Fibroblast of skin of abdomen (primary cell): ENCODE measurements around the gene RBM17.
A peak's percentile ranks its signal among the peaks of the same experiment; 100 is the strongest.
"Not testable (repeated sequence)": the region's sequence is repeated elsewhere in the genome, so short reads cannot be mapped to it uniquely, and the experiment has no call there.

Experiments
- DNase-seq: peaks from one replicate; pipeline ENCODE4 v3.0.0-alpha.2; 2013

RBM17 gene

DNA sequence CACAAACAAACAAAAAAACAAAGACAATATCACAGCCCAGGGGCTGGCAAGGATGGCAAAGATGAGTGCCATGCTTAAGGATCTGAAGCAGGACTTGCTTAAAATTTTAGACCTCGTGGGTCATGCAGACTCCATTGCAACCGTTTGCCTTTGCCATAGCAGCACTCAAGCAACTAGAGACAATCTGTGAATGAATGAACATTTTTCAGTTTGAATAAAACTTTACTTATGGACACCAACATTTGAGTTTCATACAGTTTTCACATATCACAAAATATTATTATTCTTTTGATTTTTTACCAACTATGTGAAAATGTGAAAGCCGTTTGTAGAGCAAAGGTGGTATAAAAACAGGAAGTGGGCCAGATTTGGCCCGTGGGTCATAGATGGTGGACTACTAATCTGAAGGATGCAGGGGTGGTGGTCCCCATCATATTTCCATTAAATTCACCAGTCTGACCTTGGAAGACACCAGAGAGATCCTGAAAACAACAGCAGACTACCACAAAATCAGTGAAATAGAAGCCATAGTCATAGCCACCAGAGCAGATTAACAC is 8.3 kb upstream of the RBM17 start:
- DNase-seq, result no peak

DNA sequence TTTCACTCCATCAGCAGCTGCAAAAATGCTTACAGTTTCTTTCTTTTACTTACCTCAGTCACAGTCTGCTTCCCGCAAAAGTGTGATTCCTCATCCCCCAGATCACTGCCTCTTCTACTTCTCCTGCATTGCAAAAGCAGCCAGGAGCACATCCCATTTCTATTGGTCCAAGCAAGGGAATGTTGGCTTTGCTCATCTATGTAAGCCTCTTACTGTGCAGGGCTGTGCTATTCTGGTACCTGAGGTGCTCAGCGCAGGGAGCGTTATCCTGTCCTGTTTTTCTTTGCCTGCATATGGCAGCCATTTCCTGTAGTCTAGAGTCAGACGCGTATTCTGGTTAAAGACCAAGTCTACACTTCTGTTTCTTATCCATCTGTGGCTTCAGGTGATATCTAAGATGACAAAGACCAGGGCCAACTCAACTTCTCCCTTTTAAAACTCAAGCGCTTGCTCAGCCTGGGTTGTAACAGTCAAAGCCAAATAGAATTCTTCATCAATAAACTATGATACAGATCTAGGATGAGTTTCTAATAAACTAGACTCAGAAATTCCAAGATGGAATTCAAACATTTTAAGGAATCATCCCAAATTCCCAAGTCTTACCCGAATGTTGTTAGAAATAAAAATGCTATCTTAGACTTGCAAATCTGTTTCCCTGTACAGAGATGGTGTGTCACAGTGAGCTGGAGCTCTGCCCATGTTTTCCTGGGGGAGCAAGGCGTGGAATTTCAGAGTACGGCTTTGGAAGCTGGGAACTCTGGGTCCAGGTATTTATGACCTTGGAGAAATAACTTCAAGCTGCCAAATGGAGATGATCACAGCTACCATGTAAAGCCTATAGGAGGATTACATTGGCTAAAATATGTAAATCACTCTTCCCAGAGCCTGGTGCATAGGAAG is 6.1 kb upstream of the RBM17 start:
- no peak for DNase-seq

DNA sequence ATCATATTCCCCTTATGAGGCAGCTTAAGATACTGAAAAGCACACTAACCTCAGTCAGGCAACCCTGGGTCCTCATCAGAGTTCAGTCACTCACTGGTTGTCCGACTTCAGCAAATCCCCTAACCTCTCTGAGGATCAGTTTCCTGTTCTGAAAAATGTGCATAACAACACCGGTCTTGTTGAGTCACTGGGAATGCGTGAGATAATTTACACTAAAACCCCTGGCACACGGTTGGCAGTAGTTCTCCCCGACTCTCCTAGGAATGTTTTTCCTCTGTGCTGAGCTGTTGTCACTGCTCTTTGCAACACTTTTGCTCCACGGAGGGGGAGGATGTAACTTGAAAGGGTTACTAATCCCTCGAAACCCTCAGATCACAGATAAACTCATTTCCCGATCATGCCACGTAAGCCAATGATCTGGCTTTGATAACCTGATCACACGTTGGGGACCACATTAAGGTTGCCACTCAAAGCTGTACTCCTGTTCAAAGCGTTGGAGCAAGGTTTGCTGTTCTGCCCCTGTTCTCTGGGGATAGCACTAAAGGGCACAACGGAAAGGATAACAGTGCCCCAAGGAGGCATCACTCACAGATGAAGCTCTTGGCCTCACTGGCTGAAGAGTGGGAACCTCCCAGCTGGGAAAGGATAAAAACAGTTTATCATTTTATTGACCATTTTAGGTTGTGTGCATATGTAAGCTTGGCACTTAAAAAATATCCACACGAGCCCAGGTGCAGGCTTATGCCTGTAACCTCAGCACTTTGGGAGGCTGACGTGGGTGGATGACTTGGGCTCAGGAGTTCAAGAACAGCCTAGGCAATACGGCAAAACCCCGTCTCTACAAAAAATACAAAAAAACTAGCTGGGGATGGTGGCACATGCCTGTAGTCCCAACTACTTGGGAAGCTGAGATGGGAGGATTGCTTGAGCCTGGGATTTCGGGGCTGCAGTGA is 5.0 kb upstream of the RBM17 start:
- peak; percentile 23 for DNase-seq

GRCh38 chr10:6086375-6087233 is 2.2 kb upstream of the RBM17 start:
- peak; percentile 76 for DNase-seq

- DNase-seq, result peak; percentile 18
These were observed 743 bp downstream of the RBM17 start for GRCh38 chr10:6089334-6090219.

DNA sequence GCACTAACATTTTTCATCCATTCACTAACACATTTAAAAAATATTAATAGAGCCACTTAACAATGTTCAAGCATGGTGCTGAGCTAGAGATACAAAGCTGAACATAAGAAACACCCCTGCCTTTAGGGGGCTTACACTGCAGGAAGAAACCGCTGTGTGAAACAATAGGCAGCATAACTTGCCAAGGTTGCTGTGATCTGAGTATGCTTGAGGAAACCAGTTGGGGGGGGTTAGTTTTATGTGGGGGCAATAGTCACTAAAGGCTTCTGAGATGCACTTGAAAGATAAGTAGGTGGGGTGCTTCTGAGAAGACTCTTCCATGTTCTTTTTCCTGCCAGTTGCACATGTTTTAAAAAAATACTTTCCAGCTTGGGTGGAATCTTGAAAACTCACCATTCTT is 2.8 kb downstream of the RBM17 start:
- no peak for DNase-seq

DNA sequence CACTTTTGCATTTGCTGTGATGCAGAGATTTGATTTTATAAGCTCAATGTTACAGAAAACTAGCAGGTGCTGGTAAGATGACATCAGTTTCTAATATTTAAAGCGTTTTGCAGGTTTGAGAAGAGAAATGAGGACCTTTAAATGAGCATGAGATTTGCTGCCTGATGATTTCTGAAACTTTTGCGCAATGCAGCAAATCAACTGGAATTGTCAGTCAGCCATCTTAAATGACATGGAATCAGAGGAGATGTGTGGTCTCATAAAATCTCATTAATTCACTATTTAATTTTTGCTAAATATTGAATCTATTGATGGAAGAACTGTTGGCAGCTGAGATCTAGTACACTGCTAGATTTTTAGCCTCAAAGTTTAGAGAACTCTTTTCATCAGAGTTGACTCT is 3.9 kb downstream of the RBM17 start:
- no peak for DNase-seq

- no peak for DNase-seq
These were observed 7.2 kb downstream of the RBM17 start for GRCh38 chr10:6095810-6096570.

DNA sequence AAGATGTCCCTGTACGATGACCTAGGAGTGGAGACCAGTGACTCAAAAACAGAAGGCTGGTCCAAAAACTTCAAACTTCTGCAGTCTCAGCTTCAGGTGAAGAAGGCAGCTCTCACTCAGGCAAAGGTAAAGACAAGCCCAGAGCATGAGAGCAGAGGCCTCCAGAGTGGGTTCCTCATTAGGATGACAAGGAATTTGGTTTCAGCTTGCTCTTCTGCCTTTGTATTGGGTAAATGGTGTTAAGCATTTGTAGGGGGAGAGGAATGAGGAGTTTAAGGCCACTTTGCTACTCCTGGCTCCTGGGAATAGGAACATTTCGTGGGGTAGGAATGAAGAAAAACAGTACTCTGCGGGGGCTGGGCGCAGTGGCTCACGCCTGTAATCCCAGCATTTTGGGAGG is 8.2 kb downstream of the RBM17 start:
- no peak for DNase-seq

GRCh38 chr10:6098156-6098555 is 9.3 kb downstream of the RBM17 start:
- DNase-seq, result no peak

DNA sequence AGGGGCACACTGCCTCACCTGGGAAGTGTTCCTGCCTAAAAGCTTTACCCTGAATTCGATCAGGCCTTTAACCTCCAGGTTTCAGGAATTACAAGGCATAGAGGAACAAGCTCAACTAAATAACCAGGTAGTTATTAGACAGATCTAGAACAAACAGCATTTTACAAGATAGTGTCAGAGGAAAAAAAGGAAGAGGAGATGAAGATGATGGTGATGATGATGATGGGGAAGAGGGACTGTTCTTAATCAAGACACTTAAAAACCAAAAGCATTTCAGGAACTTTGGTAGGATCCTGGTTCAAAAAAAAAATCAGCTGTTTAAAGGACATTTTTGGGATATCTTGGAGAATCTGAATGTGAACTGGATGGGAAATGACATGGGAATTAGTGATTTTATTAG is 11.5 kb downstream of the RBM17 start:
- DNase-seq, result no peak

- DNase-seq, result no peak
These were observed 12.3 kb downstream of the RBM17 start for GRCh38 chr10:6101181-6101580.

DNA sequence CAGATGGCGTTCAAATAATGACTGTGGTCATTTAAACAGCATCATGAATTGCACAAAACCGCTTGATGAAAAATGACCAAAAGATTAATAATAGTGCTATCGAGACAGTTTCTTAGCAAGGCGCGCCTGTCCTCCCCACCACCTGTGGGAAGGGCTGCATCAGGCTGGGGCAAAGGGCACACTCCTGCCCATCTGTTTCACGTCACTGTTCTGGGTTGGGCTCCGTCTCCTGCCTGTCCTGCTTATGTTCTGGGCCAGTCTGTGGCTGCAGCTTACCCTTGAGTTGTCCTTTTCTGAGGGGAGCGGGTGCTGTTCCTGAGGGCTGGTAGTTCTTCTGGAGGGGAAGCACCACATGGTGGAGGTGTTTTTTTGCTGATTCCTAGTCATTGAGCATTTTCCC is 13.3 kb downstream of the RBM17 start:
- no peak for DNase-seq

DNA sequence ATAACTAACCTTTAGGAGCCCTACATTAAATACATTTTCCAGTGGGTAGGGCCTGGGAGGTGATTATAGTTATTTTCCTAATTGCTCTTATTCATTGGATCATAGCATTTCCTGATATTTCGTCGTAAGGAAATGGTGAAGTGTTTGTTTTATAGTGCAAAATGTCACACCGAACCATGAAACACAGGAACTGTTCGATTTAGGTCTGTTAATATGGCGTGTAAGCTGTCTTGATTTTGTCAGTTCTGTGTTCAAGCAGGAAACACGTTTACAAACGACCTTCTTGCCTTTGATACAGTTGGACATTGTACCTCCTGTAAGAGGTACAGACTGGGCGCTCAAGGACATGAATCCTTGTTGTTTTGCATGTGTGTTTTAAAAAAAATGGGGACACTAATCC is 14.8 kb downstream of the RBM17 start:
- DNase-seq, result no peak

GRCh38 chr10:6107616-6108015 is 18.8 kb downstream of the RBM17 start:
- DNase-seq, result not testable (repeated sequence)

GRCh38 chr10:6108072-6108471 is 19.2 kb downstream of the RBM17 start:
- no peak for DNase-seq

- peak; percentile 47 for DNase-seq
These were observed 20.0 kb downstream of the RBM17 start for GRCh38 chr10:6108631-6109443.

DNA sequence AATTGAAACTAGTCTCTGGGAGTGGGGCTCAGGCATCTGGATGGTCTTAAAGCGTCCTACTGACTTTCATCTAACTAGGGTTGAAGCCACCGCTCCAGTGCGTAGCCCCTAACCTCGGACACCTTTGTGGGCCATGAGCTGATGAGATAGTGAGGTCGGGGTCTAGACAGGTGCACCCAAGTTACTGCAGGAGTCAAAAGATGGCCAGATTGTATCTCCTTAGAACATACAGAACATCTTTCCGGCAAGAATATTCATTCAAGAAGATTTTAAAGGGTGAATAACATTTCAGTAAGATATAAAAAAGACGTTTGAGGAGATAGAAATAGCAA is 20.6 kb downstream of the RBM17 start:
- no peak for DNase-seq

DNA sequence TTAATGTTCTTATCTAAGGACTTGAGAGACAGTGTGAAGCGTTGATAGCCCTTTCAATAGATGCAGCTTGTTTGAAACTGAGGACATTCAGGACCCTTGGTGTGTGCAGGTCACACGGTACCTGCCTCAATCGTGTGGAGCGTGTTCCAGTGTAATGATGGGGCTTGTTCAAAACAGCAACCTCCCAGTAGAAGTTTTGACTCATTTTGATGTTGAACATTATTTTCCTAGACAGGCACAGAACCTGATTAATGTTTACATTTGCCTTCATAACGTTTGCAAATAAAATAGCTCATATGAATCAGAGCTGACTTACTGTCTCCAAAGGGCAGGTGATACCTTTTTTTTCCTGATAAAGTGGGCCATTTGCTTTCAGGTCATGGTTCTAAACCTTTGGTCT is 21.3 kb downstream of the RBM17 start:
- no peak for DNase-seq

DNA sequence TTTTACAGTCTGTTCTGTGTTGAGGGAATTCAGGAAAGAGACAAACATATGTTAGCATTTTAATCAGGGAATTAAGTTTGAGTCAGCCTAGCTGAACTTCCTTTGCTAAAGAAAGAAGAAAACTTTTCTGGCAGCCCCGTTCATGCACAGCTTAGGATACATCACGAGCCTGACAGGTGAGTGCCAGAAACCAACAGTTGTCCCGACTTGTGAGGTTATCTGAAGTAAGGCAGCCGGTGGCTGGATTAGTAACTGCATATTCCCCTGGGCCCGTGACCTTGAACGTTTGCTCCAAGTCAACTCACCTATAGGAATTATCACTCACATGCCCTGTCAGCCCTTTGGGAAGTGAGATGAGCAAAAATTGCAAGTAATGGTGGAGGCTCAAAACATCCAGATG is 24.1 kb downstream of the RBM17 start:
- DNase-seq, result no peak
